AG20443 (cell line): ENCODE measurements around the gene ADIPOR2.

Experiments
- DNase-seq: peaks from one replicate; pipeline ENCODE4 v3.0.0; 2012; ENCODE audit warnings: low spot score, mixed read lengths

Gene ADIPOR2

GRCh38 chr12:1799051-1799881 is 108.4 kb downstream of the ADIPOR2 start:
- no peak for DNase-seq

DNA sequence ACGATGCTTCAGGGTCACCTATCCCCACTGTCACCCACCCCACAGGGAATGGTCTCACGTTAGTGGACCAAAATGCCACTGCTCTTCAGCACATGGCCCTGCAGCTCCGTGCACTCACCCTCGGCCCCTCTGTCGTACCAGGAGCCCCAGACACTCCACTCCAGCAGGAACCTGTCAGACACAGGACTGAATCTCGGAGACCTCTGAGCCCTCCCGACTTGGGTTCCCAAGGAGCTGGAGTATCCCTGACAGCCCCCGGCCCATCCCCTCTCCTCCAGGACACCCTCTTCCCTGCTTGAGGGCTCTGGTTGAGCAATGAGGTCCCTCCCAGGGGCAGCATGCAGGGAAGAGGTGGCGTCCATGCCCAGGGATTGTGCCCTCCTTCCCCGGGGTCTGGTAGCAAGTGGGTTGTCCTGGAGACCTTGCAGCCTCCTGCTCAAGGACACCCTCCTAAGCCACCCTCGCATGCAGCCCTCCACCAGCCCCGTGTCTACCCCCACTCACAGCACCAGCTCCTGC is 109.1 kb downstream of the ADIPOR2 start:
- no peak for DNase-seq

GRCh38 chr12:1800401-1801302 is 109.8 kb downstream of the ADIPOR2 start:
- no peak for DNase-seq

DNA sequence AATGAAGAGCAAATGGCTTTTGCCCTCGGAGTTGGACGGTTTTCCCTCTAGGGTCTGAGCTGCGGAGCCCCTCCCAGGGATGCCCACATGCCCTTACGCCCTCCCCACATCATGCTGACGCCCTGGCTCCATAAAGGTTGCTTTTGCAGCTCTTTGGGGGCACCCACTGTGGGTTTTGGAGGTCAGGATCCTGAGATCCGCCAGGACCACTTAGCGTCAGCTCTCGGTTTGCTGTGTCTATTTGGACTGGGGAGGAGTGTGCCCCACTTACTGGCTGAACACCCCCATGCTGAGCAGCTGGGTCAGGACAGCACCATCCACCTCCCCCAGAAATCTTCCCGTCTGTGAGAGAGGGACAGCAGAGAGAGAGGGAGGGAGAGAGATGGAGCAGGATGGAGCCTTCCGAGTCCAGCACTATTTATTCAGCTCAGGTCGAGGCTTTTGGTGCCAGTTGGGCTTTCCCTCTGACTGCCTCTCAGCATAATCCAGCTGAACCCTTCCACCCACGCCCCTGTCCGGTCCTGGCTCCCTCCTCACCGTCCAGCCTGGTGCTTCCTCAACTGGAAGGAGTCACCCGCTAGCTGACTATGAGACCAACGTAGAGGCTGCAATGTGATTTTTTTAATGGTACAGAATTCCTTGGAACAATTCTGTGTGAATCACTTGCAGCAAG is 110.6 kb downstream of the ADIPOR2 start:
- no peak for DNase-seq

GRCh38 chr12:1803736-1804135 is 112.9 kb downstream of the ADIPOR2 start:
- no peak for DNase-seq

DNA sequence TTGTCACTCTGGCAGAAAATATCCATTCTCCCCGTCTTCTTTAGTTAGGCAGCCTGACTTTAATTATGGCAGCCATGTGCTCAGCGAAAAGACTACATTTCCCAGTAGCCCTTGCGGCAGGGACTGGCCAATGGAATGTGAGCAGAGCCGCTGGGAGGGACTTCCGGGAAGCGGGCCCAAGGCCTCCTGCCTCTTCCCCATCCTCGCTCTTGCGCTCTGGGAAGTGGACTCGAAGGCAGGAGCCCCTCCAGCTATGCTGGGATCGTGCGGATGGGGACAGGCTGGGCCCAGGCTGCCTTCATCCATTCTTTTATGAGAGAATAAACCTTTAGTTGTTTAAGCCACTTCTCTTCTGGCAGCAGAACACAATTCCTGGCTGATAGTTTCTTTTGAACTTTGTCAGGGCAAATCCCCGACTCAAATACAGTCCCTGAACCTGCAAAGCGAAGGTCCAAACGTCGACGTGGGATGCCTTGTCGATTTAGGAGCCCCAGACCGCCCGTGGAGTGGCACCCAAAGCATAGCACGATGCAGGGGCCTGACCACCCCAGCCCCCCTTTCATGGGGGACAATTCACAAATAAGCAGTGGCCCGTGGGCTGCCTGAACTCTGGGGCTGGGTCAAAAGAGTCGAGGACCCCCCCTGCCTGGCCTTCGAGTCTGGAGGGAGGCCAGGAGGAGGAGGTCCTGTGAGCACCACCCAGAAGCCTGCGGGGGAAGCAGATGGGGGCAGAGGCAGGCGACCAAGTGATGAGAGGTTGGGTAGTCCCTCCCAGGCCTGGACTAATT is 113.9 kb downstream of the ADIPOR2 start:
- DNase-seq: peak; percentile 95

DNA sequence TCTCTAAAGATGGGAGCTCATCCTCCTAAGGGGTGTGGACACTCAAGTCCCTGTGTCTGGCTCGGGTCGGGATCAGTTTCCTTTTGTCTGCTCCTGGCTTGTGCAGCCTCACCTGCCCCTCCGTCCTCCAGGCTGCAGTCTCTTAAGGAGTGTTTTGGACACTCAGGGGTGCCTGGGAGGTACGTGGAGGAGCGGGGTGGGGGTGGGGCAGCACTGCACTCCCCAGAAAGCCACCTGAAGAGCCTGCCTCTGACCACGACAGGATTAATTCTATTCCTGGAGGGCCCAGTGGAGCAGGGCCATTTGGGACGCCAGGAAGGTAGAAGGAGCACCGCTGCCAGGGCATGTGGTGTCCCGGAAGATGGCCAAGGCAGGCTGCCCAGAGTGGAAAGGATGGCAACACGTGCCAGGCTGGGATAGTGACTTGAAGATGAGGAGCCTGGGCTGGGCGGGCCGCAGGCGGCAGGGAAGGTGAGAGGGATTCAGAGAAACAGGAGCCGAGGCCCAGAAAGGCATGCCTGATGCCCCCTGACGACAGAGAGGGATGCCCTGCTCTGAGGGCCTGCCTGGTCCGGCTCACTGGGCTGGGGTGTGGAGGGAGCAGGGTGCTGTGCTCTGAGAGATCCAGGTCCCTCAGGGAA is 114.7 kb downstream of the ADIPOR2 start:
- no peak for DNase-seq

- peak; percentile 83 for DNase-seq
These were observed 115.6 kb downstream of the ADIPOR2 start for GRCh38 chr12:1806301-1807086.

DNA sequence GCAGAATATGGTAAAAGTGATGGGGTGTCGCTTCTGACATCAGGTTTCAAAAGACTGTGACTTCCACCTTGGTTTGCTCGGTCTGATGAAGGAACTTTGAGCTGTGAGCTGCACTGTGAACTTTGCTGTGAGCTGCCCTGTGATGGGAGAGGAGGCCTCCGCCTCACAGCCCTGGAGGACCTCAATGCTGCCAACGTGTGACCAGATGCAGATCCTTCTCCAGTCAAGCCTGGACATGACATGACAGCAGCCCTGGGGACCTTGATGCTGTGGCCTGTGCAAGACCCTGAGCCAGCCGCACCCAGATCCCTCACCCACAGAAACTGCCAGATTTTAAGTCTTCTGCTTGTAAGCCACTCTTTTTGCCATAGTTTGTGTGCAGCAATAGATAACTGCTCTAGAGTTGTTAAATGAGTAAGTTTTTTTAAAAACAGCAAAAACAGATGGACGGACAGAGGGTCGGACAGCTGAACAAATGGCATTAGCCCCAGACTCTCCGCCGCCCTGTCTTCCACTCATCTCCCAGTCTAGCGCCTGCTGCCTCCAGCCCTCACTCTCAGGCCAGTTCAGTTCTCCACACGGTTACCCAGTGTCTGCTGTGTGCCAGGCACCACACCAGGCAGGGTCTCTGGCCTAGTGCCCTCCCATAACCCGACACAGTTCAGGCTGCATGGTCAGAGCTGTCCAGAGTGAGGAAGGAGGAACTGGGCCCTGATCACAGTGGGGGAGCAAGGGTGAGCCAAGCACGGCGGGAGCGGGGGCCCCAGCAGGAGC is 116.4 kb downstream of the ADIPOR2 start:
- no peak for DNase-seq

DNA sequence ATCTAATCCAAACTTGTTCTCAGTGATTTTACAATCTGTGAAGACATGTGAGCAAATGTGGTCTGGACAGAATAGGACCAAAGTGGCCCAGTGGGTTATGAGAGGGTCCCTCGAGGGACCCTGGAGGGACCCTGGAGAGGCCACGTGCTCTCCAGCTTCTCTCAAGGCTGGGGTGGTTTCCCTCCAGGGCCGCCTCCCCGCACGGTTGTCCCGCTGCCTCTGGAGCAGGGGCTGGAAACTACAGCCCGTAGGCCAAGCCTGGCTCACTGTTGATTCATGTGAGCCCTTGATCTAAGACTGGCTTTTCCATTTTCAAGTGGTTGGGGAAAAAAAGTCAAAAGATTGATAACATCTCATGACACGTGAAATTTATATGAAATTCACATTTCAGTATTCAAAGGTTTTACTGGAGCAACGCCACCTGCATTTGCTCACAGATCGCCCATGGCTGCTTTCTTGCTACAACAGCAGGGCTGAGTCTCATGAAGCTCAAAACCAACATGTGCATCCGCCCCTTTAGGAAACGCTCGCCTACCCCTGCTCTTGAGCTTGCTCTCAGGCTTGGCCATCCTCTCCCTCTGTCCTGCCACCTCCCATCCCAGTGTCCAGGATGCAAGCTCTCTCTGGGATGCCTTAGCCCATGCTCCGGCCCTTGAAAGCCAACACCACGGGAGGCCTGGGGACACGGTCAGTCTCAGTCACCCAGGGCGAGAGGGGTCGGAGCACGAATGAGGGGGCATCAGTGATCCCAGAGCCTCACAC is 117.3 kb downstream of the ADIPOR2 start:
- no peak for DNase-seq

GRCh38 chr12:1808798-1809480 is 118.1 kb downstream of the ADIPOR2 start:
- DNase-seq: no peak

GRCh38 chr12:1809591-1810190 is 118.8 kb downstream of the ADIPOR2 start:
- no peak for DNase-seq

DNA sequence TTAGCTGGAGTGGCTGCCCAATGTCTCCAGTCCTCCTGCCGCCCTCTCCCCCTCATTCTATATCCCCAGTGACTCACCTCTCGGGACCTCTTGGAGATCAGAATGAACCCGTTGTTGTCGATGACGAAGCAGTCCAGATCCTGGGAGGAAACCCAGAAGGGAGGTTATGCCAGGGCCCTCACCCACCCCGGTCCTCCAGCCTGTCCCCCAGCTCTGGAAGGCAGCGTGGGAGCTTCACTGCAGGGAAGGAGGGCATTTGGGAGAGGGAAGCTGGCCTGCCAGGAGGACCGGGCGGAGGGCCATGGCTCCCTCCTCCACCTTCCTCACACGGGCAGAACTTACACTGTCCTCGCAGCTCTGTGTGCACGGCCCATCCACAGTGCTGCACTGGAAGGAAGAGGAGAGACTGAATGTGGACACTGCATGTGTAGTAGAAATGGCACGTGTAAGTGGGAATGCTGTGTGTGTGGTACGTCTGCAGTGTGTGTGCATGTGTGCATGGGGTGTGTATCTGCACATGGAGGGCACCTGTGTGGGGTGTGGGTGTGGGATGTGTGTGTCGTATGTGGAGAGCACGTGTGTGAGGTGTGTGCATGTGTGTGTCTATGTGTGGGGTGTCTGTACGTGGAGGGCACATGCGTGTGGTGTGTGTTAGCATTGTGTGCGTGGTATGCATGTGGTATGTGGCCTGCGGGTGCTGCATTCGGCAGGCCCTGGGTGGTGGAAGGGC is 119.5 kb downstream of the ADIPOR2 start:
- DNase-seq: no peak

DNA sequence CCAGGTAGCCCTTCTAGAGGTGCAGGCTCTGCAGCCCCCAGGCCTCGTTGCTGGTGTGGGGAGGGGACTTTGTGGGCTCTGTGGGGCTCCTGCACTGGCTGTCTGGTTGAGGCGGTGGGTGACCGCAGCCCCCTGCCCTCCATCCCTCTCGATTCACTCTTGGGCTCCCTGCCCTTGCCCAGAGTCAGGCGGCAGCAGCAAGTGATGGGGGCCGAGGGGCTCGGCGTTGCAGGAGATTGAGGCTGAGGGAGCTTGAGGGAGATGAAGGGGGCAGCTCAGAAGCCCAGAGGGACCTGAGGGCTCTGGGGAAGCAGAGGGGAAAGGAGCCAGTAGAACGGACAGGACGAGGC is 120.0 kb downstream of the ADIPOR2 start:
- DNase-seq: no peak

DNA sequence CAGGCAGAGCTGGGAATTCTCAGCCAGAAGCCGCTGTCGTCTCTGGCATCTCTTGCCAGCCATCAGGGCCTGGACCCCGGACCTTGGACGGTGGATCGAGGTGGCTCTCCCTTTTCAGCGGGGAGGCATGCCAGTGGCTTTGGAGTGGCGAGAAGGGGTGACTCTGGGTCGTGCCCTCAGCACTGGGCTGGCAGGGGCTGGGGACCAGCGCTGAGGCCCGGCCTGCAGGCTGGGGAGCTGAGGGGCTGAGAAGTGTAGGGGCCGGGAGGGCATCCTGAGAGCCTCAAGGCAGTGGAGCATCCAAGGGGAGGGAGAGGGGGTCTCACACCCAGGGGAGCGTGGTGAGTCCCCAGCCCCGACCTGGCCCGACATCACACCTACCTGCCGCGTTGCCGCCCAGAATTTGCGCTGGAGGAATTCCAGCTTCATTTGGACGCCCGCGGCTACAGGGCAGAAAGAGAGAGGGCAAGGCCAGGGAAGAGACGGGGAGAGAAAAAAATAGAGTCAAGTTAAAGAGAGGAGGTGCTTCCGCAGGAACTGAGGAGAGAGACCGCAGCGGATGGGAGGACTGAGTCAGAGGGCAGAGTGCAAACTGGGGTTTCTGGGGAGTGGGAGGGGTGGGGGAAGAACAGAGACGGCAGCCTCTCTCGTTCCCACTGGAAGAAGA is 120.5 kb downstream of the ADIPOR2 start:
- DNase-seq: no peak

- DNase-seq: no peak
These were observed 121.0 kb downstream of the ADIPOR2 start for GRCh38 chr12:1811948-1812291.
